Stimulated activated CD8-positive, alpha-beta memory T cell treated with anti-CD3 and anti-CD28 coated beads, Interleukin-4, amount 100 ng/mL, for 4 hours (primary cell): ENCODE results near the gene RTL9.
"Not testable (repeated sequence)": the region's sequence is repeated elsewhere in the genome, so short reads cannot be mapped to it uniquely, and the experiment has no call there.

ENCODE experiments used
- DNase-seq, 2 donors: peaks; one replicate each; pipeline ENCODE4 v3.0.0-alpha.2; 2020; ENCODE audit warnings: low read depth in 2 of 2, low spot score in 1 of 2

The RTL9 gene

GRCh38 chrX:110404376-110404775, 45.7 kb downstream of the RTL9 start:
- DNase-seq, result no peak

GRCh38 chrX:110406250-110406649, 47.6 kb downstream of the RTL9 start:
- not testable (repeated sequence) for DNase-seq

DNA sequence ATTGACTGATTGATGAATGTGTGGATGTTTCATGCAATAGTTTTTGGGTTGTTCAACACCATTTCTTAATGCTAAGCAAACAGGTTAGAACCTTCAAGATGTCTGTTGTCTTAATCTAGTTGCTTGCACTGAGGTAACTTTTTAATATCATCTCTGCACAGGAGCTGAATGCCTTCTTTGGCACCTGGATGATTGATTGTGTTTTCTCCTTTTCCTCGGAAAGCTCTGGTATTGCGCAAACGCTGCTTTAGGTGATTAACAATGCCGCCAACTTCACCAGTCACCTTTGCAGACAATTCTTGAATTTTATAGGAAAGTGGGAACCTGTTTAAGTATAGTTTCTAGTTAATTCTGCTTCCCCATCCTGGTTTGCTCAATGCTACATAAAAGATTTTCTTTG, 48.2 kb downstream of the RTL9 start:
- no peak for DNase-seq

GRCh38 chrX:110407910-110408545, 49.4 kb downstream of the RTL9 start:
- peak in 1 of 2 donors; percentile 7 for DNase-seq
